Islet precursor cell (in vitro differentiated cells): ENCODE data around the gene KLHL15.
"Not testable (repeated sequence)": the region's sequence is repeated elsewhere in the genome, so short reads cannot be mapped to it uniquely, and the experiment has no call there.

Source experiments
- DNase-seq: peaks from one replicate; pipeline ENCODE4 v3.0.0-alpha.2; 2018

The KLHL15 gene

GRCh38 chrX:24017674-24018073, 9.3 kb downstream of the KLHL15 start:
- no peak for DNase-seq

DNA sequence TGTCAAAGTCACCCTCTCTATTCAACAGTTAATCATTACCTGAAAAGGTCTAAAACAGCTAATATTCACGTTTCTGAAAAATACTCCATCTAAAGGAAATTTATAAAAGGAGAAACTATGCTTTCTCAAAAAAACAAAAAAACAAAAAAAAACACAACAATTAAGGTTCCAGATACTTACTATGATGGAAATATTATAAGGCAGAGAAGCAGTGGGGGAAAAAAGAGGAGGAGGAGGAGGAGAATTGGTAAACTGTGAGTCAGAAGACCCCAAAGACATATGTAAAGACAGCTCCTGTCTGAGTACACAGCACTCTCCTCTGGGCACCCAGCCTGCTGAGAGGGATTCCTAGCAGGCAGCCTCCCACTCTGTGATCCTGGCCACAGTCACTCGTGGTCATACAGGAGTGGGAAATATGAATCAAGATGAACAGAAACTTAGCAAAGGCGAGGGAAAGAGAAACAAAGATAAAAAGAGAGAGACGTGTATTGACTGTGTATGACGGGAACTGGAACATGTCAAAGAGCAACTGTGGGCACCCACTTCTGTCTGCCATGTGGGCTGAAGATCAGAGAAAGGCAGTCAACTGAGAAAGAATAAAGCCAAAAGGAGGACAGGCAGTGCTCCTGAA, 12.5 kb downstream of the KLHL15 start:
- DNase-seq = no peak

GRCh38 chrX:24012266-24012665, 14.7 kb downstream of the KLHL15 start:
- no peak for DNase-seq

GRCh38 chrX:24005867-24006266, 21.1 kb downstream of the KLHL15 start:
- no peak for DNase-seq

DNA sequence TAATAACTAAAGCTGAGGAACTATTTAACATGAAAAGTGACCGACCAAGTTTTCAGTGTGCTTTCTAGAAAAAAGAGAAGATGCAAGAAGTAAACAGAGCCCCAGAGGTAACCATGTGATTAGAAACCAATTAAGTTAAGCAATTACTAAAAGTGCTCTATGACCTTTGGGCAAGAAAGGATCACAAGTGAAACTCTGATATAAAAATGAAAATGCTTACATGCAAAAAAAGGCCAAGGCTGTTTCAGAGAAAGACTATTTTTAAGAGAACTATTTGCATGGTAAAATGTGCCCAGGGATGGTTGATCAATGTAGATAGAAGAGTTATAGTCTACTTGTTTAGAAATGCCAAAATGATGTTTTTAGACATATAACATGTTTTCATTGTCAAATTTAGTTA, 22.0 kb downstream of the KLHL15 start:
- DNase-seq = no peak

DNA sequence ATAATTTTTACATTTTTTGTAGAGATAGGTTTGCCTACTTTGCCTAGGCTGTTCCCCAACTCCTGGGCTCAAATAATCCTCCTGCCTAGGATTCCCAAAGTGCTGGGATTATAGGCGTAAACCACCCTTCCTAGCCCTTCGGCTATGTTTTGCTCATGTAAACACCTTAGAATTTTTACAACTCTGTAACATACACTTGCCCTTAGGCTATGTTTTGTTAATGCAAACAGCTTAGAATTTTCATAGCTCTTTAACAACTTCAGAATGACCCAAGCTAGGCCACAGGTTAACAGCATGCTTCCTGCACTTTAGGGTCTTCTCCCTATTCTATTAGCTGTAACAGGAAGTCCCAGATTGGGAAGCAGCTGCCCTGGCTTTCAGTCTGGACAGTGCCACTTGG, 24.2 kb downstream of the KLHL15 start:
- DNase-seq = no peak

GRCh38 chrX:24002167-24002566, 24.8 kb downstream of the KLHL15 start:
- no peak for DNase-seq

GRCh38 chrX:23999671-24000070, 27.3 kb downstream of the KLHL15 start:
- DNase-seq = no peak

- DNase-seq = no peak
Measured at GRCh38 chrX:23993012-23993633, 33.9 kb downstream of the KLHL15 start.

DNA sequence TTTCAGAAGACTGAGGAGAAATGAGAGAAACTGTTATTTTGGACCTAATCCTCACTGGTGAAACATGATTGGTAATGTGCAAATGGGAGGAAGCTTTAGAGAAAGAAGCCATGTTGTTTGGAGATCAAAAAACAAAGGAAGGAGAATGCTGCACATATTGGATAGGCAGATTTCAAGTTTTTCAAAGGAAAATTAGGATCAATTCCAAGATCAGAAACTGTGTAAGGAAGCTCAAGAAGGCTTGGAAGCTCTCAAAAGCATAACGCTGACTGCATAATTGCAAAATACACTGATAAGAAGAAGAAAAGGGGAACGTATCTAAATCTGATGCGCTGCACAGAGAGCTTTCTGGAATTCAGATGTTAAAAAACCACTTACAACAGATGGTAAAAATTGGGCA, 34.6 kb downstream of the KLHL15 start:
- DNase-seq = no peak

- DNase-seq = no peak
Measured at GRCh38 chrX:23990455-23990854, 36.5 kb downstream of the KLHL15 start.

DNA sequence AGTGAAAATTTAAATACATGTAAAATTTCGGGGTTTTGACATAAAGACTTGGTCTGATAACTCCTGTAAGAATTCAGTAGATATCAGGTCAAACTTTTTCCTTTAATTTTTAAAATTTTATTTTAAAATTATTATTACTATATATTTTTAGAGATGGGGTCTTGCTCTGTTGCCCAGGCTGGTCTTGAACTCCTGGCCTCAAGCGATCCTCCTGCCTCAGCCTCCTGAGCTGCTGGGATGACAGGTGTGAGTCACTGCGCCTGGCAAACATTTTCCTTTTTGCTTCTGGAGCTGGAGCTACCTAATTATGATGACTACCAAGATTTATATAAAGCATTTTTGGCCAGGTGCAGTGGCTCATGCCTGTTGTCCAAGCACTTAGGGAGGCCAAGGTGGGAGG, 37.3 kb downstream of the KLHL15 start:
- no peak for DNase-seq

DNA sequence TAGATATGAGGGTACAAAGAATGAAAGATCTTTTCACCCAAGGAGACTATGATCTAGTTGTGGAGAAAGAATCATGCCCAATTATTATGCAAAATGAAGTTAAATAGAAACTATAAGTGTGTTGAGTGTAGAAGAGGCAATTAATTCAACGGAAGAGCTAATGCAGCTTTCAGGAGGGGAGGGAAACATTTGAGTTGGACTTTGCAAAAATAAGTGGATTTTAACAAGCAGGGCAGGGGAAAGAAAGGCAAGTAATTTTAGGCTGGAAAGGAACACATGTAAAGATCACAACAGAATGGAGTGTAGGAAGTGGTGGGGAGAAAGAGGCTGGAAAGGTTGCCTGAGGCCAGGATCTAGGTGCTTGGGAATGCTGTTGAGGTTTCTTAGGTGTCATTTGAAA, 44.1 kb downstream of the KLHL15 start:
- no peak for DNase-seq

DNA sequence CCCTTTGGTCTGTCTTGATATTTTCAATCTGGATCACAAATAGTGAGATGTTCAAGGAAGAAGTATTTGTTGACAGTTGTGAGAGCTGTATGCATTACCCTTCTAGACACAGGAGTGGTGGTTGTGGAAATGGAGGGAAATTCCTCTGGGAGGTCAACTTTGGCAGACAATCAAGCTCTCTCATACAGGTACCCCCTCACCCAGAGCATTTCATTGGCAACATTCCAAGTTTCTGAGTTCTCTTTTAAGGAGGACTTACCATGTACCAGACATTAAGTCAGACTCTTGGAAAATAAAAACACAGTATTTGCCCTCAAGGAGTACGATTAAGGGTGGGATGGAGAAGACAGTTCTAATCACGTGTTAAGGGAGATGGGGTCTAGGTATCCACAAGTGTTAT, 45.3 kb downstream of the KLHL15 start:
- no peak for DNase-seq

GRCh38 chrX:23981222-23981621, 45.8 kb downstream of the KLHL15 start:
- DNase-seq = no peak

DNA sequence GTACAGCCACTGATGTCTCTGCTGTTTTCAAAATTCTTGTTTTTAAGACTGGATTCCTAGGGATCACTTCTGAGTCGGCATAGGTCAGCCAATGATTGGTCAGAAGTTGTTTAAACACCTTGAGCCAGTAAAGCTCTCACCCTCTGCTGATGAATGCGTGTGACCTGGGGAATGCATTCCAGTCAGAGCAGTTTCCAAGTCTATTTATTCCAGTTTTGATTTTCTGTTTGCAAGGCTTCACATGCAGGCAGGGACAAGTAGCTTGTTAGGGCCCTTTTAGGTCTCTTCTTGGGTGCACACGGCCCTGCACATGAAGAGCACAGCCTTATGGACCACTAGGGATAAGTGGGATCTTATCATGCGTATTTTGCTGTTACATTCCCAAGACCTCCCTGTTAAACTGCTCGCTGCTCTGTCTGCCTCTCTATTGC, 47.0 kb downstream of the KLHL15 start:
- DNase-seq = peak; percentile 65

- no peak for DNase-seq
Measured at GRCh38 chrX:23978491-23978890, 48.5 kb downstream of the KLHL15 start.

- not testable (repeated sequence) for DNase-seq
Measured at GRCh38 chrX:23965630-23966029, 61.4 kb downstream of the KLHL15 start.

- no peak for DNase-seq
Measured at GRCh38 chrX:23964191-23964590, 62.8 kb downstream of the KLHL15 start.

DNA sequence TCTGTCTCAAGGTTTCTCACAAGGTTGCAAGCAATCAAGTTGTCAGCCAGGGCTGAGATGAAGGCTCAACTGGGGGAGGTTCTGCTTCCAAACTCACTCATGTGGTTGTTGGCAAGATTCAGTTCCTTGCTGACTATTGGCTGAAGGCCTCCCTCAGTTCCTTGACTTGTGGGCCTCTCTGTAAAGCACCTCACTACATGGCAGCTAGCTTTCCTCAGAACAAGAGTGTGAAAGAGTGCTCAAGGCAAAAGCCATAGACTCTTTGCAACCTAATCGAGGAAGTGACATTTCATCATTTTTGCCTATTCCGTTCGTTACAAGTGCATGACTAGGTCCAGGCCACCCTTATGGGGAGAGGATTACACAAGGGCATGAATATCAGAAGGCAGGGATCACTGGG, 67.2 kb downstream of the KLHL15 start:
- no peak for DNase-seq

- DNase-seq = peak; percentile 82
Measured at GRCh38 chrX:23954396-23954795, 72.6 kb downstream of the KLHL15 start.

DNA sequence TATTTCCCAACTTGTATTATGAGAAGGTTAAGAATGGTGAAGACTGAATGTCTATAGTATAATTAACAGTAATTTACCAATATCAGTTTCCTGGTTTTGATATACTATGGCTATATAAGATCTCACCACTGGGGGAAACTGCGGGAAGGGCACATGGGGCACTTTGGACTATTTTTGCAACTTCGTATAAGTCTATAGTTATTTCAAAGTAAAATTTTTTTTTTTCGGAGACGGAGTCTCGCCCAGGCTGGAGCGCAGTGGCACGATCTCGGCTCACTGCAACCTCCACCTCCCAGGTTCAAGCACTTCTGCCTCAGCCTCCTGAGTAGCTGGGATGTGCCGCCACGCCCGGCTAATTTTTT, 73.1 kb downstream of the KLHL15 start:
- no peak for DNase-seq

- DNase-seq = peak; percentile 70
Measured at GRCh38 chrX:23952984-23953907, 73.7 kb downstream of the KLHL15 start.

- DNase-seq = no peak
Measured at GRCh38 chrX:23952391-23952790, 74.6 kb downstream of the KLHL15 start.
